ENCODE measurements around the gene INTS12. TPM values are rescaled to one million over a fixed set of nuclear protein-coding genes. Genes with fewer than 3 reads are reported as not detected.

Gene INTS12, protein sequence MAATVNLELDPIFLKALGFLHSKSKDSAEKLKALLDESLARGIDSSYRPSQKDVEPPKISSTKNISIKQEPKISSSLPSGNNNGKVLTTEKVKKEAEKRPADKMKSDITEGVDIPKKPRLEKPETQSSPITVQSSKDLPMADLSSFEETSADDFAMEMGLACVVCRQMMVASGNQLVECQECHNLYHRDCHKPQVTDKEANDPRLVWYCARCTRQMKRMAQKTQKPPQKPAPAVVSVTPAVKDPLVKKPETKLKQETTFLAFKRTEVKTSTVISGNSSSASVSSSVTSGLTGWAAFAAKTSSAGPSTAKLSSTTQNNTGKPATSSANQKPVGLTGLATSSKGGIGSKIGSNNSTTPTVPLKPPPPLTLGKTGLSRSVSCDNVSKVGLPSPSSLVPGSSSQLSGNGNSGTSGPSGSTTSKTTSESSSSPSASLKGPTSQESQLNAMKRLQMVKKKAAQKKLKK
- 15.4 to 18.2 TPM (median 17.3 TPM) in 5 replicates for total RNA-seq (2022; extraction: Qiagen RNA extraction)

DNA sequence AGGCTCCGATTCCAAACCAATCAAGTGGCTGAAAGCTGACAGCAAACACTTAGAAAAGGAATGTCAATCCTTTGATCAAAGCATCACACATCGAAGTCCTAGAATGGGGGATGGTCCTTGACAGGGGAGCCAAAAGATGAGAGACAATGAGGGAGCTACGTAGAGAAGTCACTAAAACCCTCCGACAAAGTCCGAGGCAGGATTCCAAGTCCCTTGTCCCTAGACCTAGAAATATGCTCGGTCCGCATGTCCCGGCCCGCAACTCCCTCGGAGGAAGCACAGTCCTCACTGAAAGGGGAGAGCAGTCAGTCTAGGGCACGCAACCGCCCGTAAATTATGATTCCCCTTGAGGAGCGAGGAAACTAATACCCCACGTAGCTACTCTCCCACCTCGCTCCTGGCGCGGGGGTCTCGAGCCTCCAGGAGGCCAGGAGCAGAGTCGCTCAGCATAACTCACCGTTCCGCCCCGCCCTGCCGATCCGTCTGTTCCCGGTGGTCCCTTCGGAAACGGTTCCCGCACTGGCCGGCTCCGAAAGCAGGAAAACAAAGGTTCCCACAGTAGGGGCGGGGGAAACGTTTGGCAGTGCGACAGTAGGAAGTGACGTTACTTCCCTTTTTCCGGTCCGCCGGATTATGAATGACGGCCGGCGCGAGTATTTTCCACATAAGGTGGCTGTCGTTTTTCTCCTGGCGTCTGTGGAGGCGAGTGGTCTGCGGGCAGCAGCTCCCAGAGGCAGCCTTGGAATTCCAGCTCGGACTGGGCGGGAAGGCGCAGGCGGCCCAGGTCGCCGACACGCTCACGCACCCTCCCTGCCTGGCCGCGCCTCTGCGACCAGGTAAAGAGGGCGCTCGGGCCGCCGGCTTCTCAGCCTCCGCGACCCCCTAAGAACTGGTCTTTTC lies at the start of gene INTS12, which contains the start of gene GSTCD:
INTS12 (minus strand) TSS at position 509 of the 900 bp plus-strand sequence. CDS start 8,684 bp downstream, outside the sequence.
GSTCD (plus strand) TSS at position 604 of the 900 bp plus-strand sequence. CDS start 8,830 bp downstream, outside the sequence.

Other genes with a start within 250 kb of the INTS12 start
- gene PPA2, start 234.6 kb downstream of the INTS12 start, total RNA-seq (2022; extraction: Qiagen RNA extraction): 68.4 to 78.9 TPM (median 72.0 TPM) in 5 replicates
- gene ARHGEF38, start 156.1 kb downstream of the INTS12 start, total RNA-seq (2022; extraction: Qiagen RNA extraction): not detected in 5 replicates
- 4.9 to 7.8 TPM (median 6.5 TPM) in 5 replicates for gene GSTCD, start 95 bp upstream of the INTS12 start, total RNA-seq (2022; extraction: Qiagen RNA extraction)
- gene NPNT, start 186.8 kb upstream of the INTS12 start, total RNA-seq (2022; extraction: Qiagen RNA extraction): 0.33 to 0.86 TPM (median 0.45 TPM) in 5 replicates

Measured in A549 treated with dexamethasone at 1 μM for 4 hours (cell line).